Hair follicular keratinocyte (primary cell): Measurements from ENCODE around the gene KRT31. TPM values are rescaled to one million over a fixed set of nuclear protein-coding genes. Genes with fewer than 3 reads are reported as not detected.

Experiments used
- total RNA-seq: library from RNA; depleted of rRNA; stranded (reverse); fragments of >200 nt; gene quantifications from 2 replicates; pipeline ENCODE4 v1.2.3, GENCODE V29; 2015

KRT31 gene
- 0.23 TPM in 1 of 2 replicates, not detected in the other for total RNA-seq

DNA sequence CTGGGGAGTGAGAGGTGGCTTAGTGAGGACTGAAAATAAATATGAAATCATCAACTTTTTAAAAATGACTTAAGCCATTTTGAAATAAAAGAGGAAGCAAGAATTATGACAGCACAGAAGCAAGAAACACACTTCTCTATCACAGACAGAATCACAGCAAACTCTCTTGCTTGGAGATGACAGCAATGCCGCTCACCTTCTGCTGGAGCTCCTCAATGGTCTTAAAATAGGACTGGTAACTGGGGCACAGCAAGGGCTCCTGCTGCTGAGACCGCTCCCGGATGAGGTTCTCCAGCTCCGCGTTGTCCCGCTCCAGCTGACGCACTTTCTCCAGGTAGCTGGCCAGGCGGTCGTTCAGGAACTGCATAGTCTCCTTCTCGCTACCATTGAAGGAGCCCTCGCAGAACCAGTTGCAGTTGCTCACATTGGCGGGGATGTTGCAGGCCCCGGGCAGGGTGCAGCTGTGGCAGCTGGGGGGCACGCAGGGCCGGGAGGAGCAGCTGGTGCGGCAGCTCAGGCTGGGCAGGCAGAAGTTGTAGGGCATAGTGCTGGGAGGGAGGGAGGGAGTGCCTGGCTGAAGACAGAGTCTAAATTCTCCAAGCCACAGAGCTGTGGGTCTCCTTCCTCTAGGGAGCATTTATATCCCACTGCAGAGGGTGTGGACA is at the start of gene KRT31:
Gene KRT31 (minus strand): TSS at position 613 of the 665 bp plus-strand sequence. CDS start 69 bp downstream, at position 544.

DNA sequence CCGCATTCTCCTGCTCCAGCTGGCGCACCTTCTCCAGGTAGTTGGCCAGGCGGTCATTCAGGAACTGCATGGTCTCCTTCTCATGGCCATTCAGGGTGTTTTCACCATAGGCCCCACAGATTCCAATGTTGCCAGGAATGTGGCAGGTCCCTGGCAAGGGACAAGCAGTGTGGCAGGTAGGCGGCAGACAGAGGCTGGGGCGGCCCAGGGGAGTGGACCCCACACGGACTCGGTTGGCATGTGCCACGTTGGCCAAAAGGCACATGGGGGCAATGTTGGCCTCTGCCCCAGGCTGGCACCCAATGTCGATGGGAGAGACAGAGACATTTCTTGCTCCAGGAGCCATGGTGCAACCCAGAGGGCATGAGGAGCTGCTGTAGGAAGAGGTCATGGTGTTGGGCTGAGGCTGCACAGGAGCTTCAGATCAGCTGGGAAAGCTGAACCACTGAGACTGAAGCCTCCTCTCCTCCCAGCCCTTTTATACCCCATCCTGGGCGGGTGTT is 43.2 kb upstream of the KRT31 start, which contains the start of gene KRT38:
Gene KRT38 (minus strand): TSS at position 453 of the 503 bp plus-strand sequence. CDS start 62 bp downstream, at position 391.

GRCh38 chr17:41424111-41424635 is 26.8 kb upstream of the KRT31 start, which contains the start of gene KRT37:
TSS of gene KRT37 (minus strand) at chr17:41424585. CDS start at chr17:41424523, 62 bp downstream.

GRCh38 chr17:41381943-41382342 is 15.5 kb downstream of the KRT31 start, which contains the start of gene KRT34:
TSS of gene KRT34 (minus strand) at chr17:41382306. CDS start at chr17:41382246, 60 bp downstream.

GRCh38 chr17:41369713-41370112 is 27.7 kb downstream of the KRT31 start, which contains the start of gene KRT33B:
TSS of gene KRT33B (minus strand) at chr17:41369813. CDS start at chr17:41369750, 63 bp downstream.

GRCh38 chr17:41350381-41350878 is 47.0 kb downstream of the KRT31 start, which contains the start of gene KRT33A:
TSS of gene KRT33A (minus strand) at chr17:41350828. CDS start at chr17:41350767, 61 bp downstream.

Other genes with a start within 250 kb of the KRT31 start
- not detected in 2 replicates for gene KRTAP4-5, start 247.8 kb downstream of the KRT31 start, total RNA-seq
- not detected in 2 replicates for gene KRTAP4-4, start 236.9 kb downstream of the KRT31 start, total RNA-seq
- gene KRTAP4-3, start 229.4 kb downstream of the KRT31 start, total RNA-seq = not detected in 2 replicates
- gene KRTAP4-2, start 219.4 kb downstream of the KRT31 start, total RNA-seq = not detected in 2 replicates
- not detected in 2 replicates for gene KRTAP4-1, start 212.7 kb downstream of the KRT31 start, total RNA-seq
- gene KRTAP9-1, start 207.7 kb downstream of the KRT31 start, total RNA-seq = not detected in 2 replicates
- gene KRTAP9-2, start 171.0 kb downstream of the KRT31 start, total RNA-seq = not detected in 2 replicates
- not detected in 2 replicates for gene KRTAP9-3, start 165.2 kb downstream of the KRT31 start, total RNA-seq
- not detected in 2 replicates for gene KRTAP9-8, start 159.6 kb downstream of the KRT31 start, total RNA-seq
- not detected in 2 replicates for gene KRTAP9-4, start 147.9 kb downstream of the KRT31 start, total RNA-seq
- not detected in 2 replicates for gene KRTAP9-9, start 142.2 kb downstream of the KRT31 start, total RNA-seq
- not detected in 2 replicates for gene KRTAP9-6, start 132.2 kb downstream of the KRT31 start, total RNA-seq
- not detected in 2 replicates for gene KRTAP9-7, start 121.9 kb downstream of the KRT31 start, total RNA-seq
- gene KRTAP29-1, start 94.8 kb downstream of the KRT31 start, total RNA-seq = not detected in 2 replicates
- gene KRTAP16-1, start 88.3 kb downstream of the KRT31 start, total RNA-seq = not detected in 2 replicates
- gene KRTAP17-1, start 81.9 kb downstream of the KRT31 start, total RNA-seq = not detected in 2 replicates
- gene KRT33A, start 46.8 kb downstream of the KRT31 start, total RNA-seq = not detected in 2 replicates
- gene KRT33B, start 27.8 kb downstream of the KRT31 start, total RNA-seq = 0.47 TPM in 1 of 2 replicates, not detected in the other
- 3.3 and 6.6 TPM in 2 replicates for gene KRT34, start 15.3 kb downstream of the KRT31 start, total RNA-seq
- gene KRT37, start 27.0 kb upstream of the KRT31 start, total RNA-seq = not detected in 2 replicates
- gene KRT38, start 43.4 kb upstream of the KRT31 start, total RNA-seq = not detected in 2 replicates
- gene KRT32, start 69.8 kb upstream of the KRT31 start, total RNA-seq = 0.30 TPM in 1 of 2 replicates, not detected in the other
- gene KRT35, start 83.5 kb upstream of the KRT31 start, total RNA-seq = not detected in 2 replicates
- gene KRT36, start 92.3 kb upstream of the KRT31 start, total RNA-seq = not detected in 2 replicates
- not detected in 2 replicates for gene KRT13, start 108.0 kb upstream of the KRT31 start, total RNA-seq
- gene KRT15, start 121.3 kb upstream of the KRT31 start, total RNA-seq = 23.0 and 62.9 TPM in 2 replicates
- gene KRT19, start 130.7 kb upstream of the KRT31 start, total RNA-seq = 9.8 and 30.4 TPM in 2 replicates
- gene KRT9, start 174.5 kb upstream of the KRT31 start, total RNA-seq = 0.23 and 0.61 TPM in 2 replicates
- 10,563 and 10,587 TPM in 2 replicates for gene KRT14, start 189.3 kb upstream of the KRT31 start, total RNA-seq
- 260 and 387 TPM in 2 replicates for gene KRT16, start 215.2 kb upstream of the KRT31 start, total RNA-seq
- 10,873 and 11,761 TPM in 2 replicates for gene KRT17, start 227.0 kb upstream of the KRT31 start, total RNA-seq